SK-N-MC (cell line): Measurements from ENCODE around the gene FAM20C.

Source experiments
- DNase-seq: peaks from one replicate; pipeline ENCODE4 v3.0.0-alpha.2; 2011; ENCODE audit warnings: low read depth, low spot score
- H3K27ac ChIP-seq: fragments of 200-600 bp; sonication (generic); 2 replicates; pipeline ENCODE4 v1.5.1; 2016; ENCODE audit warnings: mixed run types
- H3K36me3 ChIP-seq: fragments of 200-600 bp; sonication (generic); 2 replicates; pipeline ENCODE4 v1.6.1; 2017; ENCODE audit warnings: antibody characterized with exemption, low read length, mixed read lengths; ENCODE audit not compliant: insufficient read depth
- H3K4me3 ChIP-seq: fragments of 200-600 bp; sonication (generic); 2 replicates; pipeline ENCODE4 v1.5.1; 2016
- H3K9ac ChIP-seq: fragments of 200-600 bp; sonication (generic); 2 replicates; pipeline ENCODE4 v1.8.0; 2017; ENCODE audit warnings: mixed run types, mixed read lengths; ENCODE audit not compliant: insufficient read length
- H3K9me3 ChIP-seq: fragments of 200-600 bp; sonication (generic); 2 replicates; pipeline ENCODE4 v1.6.1; 2017; ENCODE audit warnings: low read depth, mild to moderate bottlenecking, antibody characterized with exemption, low read length, moderate library complexity, mixed read lengths
- EZH2 ChIP-seq: fragments of 200-600 bp; sonication (generic); IDR thresholded peaks from one replicate; pipeline ENCODE4 v1.6.1; 2017; ENCODE audit warnings: antibody characterized with exemption
- FOXP2 ChIP-seq: optimal IDR thresholded peaks from 2 replicates; pipeline ENCODE3; 2011; ENCODE audit warnings: mild to moderate bottlenecking, moderate library complexity; ENCODE audit not compliant: insufficient read depth; ENCODE audit errors: extremely low read length, control extremely low read depth
- POLR2AphosphoS5 ChIP-seq: IDR thresholded peaks from 2 replicates; pipeline ENCODE4 v1.6.1; 2012; ENCODE audit warnings: mild to moderate bottlenecking, low read depth, low read length, borderline replicate concordance

Gene FAM20C

DNA sequence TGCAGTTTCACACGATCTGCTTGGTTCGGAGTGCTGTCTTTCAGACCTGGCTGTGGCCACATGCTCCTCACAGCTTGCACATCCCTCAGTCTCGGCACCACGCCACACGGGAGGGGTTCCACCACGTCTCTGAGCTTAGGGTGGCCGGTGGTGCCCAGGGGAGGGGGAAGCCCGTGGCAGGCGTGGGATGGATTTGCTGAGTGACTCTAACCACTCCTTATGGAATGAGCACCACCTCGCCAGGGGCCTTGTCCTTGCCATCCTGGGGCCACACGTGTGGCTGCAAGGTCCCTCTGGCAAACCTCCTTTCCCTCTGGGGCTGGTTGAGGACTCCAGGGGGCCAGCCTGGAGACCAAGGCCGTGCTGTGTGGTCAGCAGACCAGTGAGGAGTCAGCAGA, 29.1 kb upstream of the FAM20C start:
- TF ChIP-seq POLR2AphosphoS5, result no peak
- no peak for TF ChIP-seq EZH2
- DNase-seq, result no peak
- H3K36me3 ChIP-seq, result no peaks in the 10 kb centered on the region

DNA sequence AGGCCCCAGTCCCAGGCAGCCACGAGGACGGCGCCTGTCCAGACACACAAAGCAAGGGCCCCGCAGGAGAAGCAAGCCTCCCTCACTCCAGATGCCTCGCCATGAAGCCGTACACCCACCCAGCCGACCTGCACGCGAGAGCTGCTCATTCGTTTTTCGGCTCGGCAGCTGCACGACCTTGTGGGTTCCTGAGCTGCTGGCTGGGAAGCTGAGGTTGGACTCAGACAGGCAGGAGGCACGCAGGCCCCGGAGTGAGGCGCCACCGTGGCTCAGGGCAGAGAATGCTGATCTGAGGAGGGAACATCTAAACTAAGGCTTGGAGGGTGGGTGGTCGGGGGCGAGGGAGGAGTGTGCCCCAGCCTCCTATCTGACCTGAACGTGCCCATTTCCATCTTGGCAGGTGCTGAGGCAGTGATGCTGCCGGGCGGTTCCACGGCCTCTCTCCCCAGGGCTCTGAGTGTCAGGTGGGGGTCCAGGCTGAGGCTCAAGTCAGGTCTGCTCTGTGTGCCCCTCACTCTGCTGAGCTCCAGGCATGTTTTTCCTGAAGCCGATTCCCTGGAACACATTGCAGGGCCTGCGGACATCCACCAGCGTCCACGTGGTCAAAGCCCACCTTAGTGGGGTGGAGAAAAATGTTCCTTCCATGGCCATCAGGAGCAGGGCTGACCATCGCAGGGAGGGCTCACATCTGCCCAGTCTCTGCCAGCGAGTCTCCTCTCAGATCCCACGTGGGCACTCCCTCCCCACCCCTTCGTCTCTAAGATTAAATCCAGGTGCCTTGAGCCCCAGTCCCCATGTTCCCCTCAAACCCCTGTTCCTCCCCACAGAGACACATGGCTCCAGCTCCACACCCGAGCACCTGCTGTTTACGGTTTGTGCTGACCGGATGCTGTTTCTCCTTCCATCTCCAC, 28.1 kb upstream of the FAM20C start:
- DNase-seq, result no peak
- Histone ChIP-seq H3K9ac (no peak overlapping the region), H3K9me3 (no peaks in the 10 kb centered on the region), H3K36me3 (no peaks in the 10 kb centered on the region), H3K27ac (no peak overlapping the region), H3K4me3 (no peak overlapping the region)
- TF ChIP-seq POLR2AphosphoS5 (no peak), EZH2 (no peak), FOXP2 (no peak)

More for the DNA sequence above, 29.1 kb upstream of the FAM20C start:
- Histone ChIP-seq H3K9me3 (no peaks in the 10 kb centered on the region), H3K27ac (no peak overlapping the region), H3K4me3 (no peak overlapping the region), H3K9ac (no peak overlapping the region)

DNA sequence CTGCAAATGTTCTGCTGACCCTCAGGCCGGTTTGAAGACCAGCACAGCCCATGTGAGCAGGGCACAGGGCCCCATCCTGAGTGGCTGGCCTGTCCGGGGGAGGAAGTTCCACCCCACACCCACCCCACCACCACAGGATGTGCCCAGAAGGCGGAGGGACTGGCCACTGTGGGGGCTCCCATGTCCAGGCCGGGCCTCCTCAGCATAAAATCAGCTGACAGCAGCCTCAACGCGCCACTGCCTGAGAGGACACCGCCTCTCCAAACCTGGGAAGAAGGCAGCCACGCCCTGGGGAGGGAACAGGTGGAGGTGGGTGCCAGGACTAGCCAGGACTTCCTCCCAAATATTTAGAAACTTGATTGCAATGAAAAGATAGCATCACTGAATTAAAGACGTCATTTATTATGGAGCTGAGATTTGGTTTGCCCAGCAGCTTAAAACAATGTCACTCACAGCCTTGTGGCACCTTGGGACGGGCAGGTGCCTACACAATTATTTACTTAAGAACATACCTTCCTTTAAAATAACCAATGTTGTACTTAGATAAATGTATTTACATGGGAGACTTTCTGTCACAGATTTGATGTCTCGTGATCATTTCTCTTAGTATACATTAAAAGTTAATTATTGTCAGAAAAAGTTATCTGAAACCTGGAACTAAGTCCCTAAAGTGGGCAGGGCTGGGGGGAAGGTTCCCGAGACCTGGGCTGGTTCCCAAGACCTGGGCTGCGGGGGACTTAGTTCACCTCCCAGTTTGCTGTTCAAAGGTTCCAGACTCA, 27.3 kb upstream of the FAM20C start:
- no peak overlapping the region for H3K4me3 ChIP-seq
- H3K27ac ChIP-seq, result no peak overlapping the region
- no peak overlapping the region for H3K9ac ChIP-seq
- H3K36me3 ChIP-seq, result no peaks in the 10 kb centered on the region
- no peaks in the 10 kb centered on the region for H3K9me3 ChIP-seq
- DNase-seq, result no peak
- TF ChIP-seq EZH2, result no peak
- TF ChIP-seq POLR2AphosphoS5, result no peak
- no peak for TF ChIP-seq FOXP2

DNA sequence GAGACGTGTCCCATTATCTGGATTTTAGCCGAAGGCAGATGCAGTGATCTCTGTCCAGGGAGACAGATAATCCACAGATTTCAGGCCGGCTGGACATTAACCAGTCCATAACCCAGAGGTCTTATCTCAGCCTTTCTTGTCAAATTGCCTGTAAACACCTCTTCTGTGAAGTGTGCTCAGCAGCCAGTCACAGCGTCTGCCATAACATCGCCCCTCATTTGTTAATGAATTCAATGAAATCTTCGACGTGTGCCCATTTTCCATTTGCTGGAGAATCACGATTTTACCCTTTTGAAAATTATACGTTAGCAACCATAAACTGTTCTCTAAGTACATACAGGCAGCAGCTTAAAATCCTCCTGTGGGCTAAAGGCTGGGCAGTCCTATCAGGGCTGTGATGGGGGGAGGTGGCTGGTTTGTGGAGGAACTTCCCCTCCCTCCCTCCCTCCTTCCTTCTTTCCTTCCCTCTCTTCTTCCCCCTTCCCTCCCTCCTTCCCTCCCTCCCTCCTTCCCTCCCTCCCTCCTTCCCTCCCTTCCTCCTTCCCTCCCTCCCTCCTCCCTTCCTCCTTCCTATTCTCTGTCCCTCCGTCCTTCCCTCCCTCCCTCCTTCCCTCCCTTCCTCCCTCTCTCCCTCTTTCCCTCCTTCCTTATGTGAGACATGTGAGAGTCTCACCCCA, 26.6 kb upstream of the FAM20C start:
- no peak overlapping the region for H3K4me3 ChIP-seq
- no peak overlapping the region for H3K9ac ChIP-seq
- TF ChIP-seq EZH2, result no peak
- no peak for TF ChIP-seq POLR2AphosphoS5
- TF ChIP-seq FOXP2, result no peak
- DNase-seq, result no peak
- no peak overlapping the region for H3K27ac ChIP-seq
- no peaks in the 10 kb centered on the region for H3K9me3 ChIP-seq
- H3K36me3 ChIP-seq, result no peaks in the 10 kb centered on the region

DNA sequence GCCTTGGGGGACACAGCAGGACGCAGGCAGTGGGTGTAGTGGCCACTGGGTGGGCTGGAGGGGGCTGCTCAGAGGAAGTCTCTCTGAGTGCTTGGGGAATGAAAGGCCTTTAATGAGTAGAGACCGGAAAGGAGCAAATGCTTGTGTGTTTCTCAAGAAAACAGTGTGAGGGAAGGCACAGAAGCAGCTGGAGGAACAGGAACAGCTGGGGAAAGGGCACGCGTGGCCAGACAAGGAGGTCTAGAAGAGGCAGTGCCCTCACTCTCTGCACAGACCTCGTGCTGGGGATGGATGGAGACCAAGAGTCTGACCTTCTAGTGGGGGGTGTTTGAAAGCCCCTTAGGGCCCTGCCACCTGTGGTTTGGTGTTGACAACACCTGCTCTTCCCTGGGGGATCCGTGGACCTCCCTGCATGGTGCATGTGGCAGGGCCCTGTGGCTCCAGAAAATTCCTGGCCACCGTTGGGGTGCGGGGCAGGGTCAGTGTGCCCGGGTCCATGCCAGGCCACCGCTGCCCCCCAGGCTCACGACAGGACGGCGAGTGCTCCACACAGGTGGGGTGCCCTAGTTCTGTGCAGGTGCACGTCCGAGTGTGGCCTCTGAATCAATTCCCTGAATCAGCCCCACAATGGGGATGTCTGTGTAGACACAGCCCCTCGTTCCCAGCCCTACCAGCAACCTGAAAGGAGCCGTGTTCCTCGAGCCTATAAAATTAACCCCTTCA, 25.9 kb upstream of the FAM20C start:
- Histone ChIP-seq H3K4me3 (no peak overlapping the region), H3K9me3 (no peaks in the 10 kb centered on the region), H3K9ac (no peak overlapping the region), H3K27ac (no peak overlapping the region), H3K36me3 (no peaks in the 10 kb centered on the region)
- DNase-seq, result no peak
- TF ChIP-seq POLR2AphosphoS5 (no peak), FOXP2 (no peak), EZH2 (no peak)

DNA sequence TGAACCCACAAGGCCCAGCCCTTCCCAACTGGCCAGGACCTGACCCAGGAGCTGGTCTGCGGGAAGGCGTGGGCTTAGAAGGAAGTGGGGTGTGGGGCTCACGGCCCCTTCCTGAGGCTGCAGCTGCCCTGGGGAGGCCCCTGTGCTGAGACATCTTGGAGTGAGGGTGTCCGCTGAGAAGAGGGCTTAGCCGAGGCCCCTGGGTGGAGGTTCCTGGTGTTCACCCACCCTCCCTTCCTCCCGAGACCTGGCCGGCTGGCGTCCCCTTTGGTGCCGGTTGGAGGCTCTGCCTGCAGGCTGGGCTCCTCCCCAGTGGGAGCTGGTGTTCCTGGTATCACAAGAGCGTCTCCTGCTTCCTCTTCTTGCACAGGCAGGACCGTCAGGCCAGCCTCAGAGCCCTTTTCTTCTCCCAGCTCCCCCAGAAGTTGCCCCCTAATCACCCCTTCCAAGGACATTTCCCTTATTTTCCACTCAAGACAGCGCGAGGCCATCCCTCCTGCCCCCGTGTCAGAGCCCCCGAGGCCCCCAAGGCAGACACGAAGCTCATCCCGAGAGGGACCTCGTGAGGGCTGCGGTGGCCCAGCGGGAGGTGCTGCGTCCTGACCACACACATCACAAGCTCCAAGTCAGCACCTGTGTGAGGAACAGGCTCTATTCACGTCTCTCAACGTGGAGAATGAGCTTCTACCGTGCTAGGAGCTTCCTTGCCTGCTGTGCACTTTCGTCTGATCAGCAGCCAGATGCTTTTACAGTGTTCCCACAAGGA, 25.1 kb upstream of the FAM20C start:
- H3K36me3 ChIP-seq, result no peaks in the 10 kb centered on the region
- H3K27ac ChIP-seq, result no peak overlapping the region
- H3K4me3 ChIP-seq, result no peak overlapping the region
- no peaks in the 10 kb centered on the region for H3K9me3 ChIP-seq
- no peak for DNase-seq
- no peak overlapping the region for H3K9ac ChIP-seq
- TF ChIP-seq FOXP2, result no peak
- TF ChIP-seq EZH2, result no peak
- no peak for TF ChIP-seq POLR2AphosphoS5

DNA sequence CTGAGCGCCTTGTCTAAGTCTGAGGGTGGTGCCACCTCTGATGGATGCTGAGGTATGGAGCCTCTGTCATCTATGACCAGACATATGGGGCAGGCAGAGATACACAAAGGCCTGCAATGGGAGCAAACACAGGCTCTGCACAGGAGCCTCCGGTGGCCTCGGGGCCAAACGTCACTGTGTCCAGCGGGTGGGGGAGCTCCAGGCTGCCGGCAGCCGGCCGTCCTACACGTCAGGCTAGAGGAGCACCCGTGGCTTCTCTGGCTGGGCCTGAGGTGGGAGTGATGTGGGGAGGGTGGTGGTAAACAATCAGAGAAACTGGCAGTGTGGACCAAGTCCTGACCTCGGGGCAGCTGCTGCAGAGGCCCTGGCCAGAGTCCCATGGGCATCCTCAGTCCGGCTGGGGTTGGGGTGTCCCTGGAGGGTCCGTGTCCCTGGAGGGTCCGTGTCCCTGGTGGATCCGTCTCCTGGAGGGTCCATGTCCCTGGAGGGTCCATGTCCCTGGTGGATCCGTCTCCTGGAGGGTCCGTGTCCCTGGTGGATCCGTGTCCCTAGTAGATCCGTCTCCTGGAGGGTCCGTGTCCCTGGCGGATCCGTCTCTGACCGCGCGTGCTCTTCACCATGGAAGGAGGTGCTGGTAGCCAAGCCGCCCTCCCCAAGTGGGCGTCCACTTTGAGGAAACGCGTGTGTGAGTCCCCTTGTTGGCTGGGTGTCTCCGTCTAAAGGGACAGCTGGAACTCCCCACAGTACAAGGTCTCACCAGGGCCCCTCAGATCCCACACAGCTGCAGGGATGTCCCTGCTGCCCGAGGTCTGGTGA, 24.2 kb upstream of the FAM20C start:
- no peak overlapping the region for H3K9ac ChIP-seq
- DNase-seq, result no peak
- TF ChIP-seq POLR2AphosphoS5 (no peak), EZH2 (no peak), FOXP2 (no peak)

More for the DNA sequence above, 24.2 kb upstream of the FAM20C start:
- Histone ChIP-seq H3K27ac (no peak overlapping the region), H3K36me3 (no peaks in the 10 kb centered on the region), H3K4me3 (no peak overlapping the region), H3K9me3 (no peaks in the 10 kb centered on the region)
